GM19035 (cell line): Measurements from ENCODE around the gene AKNA.

Experiments
- ATAC-seq: cut with Tn5 transposase; IDR thresholded peaks from one replicate; pipeline ENCODE4 v1.9.1; 2021; ENCODE audit not compliant: unreplicated experiment

AKNA gene

GRCh38 chr9:114397219-114397847 is 9.6 kb upstream of the AKNA start:
- no peak for ATAC-seq

- no peak for ATAC-seq
Observed at GRCh38 chr9:114396558-114397218, 8.9 kb upstream of the AKNA start.

- ATAC-seq: no peak
Observed at GRCh38 chr9:114395768-114396167, 8.0 kb upstream of the AKNA start.

- ATAC-seq: no peak
Observed at GRCh38 chr9:114395334-114395617, 7.5 kb upstream of the AKNA start.

- ATAC-seq: no peak
Observed at GRCh38 chr9:114394523-114395333, 6.9 kb upstream of the AKNA start.

DNA sequence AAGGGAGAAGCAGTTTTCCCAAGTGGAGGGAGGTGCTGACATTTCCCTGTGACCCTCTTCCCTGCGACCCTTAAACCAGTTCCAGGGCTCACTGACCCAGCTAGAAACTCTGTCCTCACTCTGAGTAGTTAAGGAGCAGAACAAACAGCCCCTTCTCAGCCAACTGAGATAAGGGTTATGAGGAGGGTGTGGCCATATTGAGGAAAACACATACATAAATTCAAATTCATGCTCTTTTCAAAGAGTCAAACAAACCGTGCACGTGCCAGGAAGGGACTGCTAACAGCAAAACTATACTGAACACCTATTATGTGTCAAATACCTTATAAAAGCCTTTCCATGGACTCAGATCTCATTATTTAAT is 4.9 kb upstream of the AKNA start:
- no peak for ATAC-seq

GRCh38 chr9:114390952-114391351 is 3.2 kb upstream of the AKNA start:
- no peak for ATAC-seq

DNA sequence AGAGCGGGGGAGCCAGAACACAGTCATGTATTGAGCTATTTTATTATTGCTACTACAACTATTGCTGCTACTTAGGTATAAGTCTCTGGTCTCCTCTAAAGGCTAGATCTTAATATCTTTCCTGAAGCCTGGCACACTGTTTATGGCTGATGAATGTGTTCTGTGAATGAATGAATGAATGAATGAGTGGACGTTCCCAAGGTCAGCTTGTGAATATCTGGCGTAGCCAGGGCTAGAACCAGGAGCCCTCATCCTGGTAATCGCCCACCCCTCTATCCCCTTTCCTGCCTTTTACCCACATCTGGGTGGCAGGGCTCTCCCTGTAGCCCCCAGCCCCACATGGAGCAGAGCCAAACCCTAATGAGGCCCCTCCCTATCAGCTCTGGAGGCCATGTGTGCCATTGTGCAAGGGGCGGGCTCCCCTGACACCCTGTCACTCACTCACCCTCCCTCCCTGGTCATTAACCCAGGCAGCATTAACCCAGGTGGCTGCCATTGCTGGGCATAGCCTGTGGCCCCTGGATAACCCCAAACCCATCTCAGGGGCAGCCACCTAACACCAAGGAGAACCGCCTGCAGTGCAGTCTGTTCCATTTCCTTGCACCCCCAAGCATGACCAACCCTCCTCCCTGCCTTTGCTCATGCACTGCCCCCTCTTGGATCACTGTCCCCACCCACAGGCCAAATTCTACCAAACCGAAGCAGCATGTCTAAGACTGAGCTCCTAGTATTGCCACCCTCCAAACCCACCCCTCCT is 2.0 kb upstream of the AKNA start:
- ATAC-seq: no peak

DNA sequence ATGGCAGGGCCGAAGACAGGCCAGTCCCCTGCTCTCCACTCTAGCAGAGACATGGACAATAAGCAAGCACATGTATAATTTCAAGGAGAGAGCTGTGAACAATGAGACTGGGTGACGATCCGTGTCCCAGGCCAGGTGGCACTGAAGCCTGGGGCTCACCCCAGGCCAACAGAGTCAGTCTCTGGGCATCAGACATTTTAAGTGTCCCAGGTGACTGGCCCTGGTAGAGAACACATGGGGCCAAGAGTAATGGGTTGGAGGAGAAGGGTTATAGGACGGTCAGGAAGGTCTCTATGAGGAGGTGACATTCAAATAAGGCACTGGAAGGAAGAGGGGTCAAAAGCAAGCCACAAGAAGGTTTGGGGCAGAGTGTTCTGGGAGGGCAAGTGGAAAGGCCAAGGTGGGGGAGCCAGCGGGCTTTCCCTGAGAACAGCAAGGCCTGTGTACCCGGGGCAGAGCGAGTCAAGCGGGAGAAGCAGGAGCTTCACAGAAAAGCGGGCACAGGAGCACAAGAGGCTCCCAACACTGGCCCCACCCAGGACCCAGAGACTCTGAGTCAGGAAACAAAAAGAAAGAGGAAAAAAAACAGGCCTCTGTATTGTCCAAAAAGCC is 1.1 kb upstream of the AKNA start:
- ATAC-seq: no peak

- ATAC-seq: no peak
Observed at GRCh38 chr9:114388357-114388682, 538 bp upstream of the AKNA start.

DNA sequence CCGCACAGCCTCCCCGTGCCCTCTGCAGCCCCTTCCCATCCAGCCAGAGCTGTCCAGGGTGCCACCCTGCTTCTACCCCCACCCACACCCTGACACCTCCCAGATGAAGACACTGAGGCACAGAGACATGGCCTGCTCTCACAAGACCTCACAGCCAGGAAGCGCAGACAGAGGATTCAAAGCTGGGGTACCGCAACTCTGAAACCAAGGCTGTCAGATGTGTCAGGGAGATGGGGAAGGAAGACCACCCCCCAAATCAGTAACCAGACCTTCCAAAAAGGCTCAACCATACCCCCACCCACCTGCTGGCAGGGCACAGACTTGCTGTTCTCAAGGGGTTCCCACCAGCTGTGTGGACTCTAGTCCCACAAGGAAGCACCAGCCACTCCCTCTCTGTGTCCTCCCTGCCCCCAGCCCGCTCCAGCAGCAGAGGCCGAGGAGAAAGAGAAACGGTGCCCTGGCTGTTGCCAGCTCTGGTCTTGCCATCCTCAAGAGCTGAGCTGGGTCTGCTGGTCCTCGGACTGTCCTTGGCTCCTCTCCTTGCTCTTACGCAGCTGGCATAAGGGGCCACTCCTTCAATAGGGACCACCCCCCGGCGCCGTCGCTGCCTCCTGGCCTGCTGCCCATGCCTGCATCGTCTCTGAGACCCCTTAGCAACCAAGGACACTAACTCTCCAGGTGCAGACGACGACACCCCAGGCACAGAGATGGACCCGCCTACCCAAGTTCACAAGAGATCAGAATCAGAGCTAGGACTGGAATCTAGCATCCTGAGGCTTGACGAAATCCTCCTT is 699 bp downstream of the AKNA start:
- ATAC-seq: no peak

DNA sequence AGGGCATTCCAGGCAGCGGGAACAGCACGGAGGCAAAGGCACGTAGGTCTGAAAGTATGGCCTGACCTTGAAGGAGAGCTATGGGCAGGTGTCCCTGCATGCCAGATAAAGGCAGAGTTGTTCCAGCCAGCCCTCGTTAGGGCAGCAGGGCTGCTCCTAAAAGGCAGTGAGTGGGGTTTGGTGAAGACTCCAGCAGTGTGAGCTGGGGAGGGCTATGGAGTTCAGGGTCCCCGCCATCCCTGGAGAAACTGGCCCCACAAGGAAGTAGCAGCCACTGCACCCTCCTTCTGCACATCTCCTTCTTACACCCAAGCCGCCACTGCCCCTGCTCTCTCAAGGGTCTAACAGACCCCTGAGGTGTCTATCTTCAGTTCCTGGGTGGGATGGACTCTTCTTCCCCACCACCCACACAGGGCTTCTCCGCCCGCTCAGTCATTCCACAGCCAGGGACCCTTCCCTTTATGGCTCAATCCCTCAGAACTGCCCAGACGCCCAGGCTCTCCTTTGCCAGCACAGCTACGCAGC is 1.4 kb downstream of the AKNA start:
- ATAC-seq: no peak

- peak; percentile 81 for ATAC-seq
Observed at GRCh38 chr9:114385397-114386181, 2.2 kb downstream of the AKNA start.

DNA sequence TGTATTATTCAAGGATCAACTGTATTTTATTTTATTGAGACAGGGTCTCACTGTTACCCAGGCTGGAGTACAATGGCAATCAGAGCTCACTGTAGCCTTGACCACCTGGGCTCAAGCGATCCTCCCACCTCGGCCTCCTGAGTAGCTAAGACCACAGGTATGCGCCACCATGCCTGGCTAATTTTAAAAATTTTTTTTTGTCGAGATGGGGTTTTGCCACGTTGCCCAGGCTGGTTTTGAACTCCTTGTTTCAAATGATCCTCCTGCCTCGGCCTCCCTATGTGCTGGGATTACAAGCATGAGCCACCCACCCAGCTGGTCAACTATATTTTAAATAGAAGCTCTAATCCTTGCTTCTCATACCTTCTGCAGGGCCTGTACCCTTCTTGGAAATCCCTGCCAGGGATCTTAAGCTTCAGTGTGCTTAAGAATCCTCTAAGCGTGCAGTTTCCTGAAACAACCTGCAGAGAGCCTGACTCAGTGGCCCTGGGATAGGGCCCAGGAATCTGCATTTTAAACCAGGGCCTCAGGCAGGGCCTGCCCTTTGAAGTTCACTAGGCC is 2.9 kb downstream of the AKNA start:
- ATAC-seq: no peak

DNA sequence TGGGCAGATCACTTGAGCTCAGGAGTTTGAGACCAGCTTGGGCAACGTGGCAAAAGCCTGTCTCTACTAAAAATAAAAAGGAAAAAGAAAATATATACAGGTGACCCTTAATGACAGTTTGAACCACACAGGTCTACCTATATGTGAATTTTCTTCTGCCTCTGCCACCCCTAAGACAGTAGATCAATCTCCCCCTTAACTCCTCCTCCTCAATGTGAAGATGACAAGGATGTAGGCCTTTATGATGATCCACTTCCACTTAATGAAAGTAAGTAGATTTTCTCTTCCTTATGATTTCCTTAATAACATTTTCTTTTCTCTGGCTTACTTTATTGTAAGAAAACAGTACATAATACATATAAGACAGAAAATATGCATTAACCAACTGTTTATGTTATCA is 3.4 kb downstream of the AKNA start:
- ATAC-seq: no peak

- ATAC-seq: no peak
Observed at GRCh38 chr9:114383521-114384231, 4.1 kb downstream of the AKNA start.

DNA sequence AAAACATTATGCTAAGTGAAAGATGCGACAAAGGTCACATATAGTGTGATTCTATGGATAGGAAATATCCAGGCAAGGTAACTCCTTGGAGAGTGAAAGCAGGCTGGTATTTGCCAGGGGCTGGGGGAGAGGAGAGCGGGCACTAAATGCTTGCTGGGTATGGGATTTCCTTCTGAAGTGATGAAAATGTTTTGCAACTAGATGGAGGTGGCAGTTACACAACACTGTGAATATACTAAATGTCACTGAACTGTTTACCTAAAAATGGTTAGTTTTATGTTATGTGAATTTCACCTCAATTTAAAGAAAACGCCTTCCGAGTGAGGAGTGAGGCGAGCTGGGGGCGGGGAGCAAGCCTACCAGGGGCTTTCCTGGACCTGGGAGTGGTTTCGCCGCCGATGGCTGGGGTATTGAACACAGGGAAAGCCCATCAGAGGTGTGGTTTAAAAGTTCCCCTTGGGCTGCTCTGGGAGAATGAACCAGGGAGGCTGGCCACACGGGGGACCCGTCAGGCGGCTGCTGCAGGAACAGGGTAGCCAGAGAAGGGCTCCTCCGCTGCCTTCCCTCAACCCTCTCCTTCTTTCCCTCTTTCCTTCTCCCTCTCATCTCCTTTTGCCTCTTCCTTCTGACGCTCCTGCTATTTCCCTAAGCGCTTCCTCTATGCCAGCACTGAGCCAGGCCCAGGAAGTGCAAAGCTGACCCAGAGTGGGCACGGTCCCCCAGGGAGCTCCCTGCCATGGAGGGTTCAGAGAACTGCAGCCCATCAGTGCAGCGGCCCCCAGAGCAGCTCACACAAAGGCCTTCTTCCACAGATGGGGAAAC is 4.9 kb downstream of the AKNA start:
- no peak for ATAC-seq

DNA sequence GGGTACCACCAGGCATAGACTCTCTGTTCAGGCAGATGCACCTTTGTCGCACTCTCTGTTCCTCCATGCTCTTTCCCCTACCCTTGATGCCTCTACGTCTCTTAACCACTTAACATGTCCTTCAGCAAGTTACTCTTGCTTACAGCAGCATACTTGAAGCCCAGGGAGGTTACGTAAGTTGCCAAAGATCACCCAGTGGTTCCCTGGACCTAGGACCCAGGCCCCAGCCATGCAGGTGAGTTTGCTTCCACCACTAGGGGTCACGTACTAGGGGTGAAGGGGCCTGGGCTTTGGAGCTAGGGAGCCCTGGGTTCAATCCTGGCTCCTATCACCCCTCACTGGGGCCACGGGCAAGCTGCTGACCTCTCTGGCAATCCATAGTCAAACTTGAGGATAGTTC is 8.9 kb downstream of the AKNA start:
- ATAC-seq: no peak
